RPMI7951 (cell line): ENCODE results near the gene ERAP2. TPM values are rescaled to one million over a fixed set of nuclear protein-coding genes. Genes with fewer than 3 reads are reported as not detected.
A peak's percentile ranks its signal among the peaks of the same experiment; 100 is the strongest.

Experiments
- DNase-seq: peaks from one replicate; pipeline ENCODE4 v3.0.0-alpha.2; 2012; ENCODE audit warnings: low read depth
- total RNA-seq: library from RNA; depleted of rRNA; stranded (reverse); fragments of >200 nt; shearing (Covaris generic); gene quantifications from 2 replicates; pipeline ENCODE4 v1.2.3, GENCODE V29; 2014; rRNA removed

Gene ERAP2
- total RNA-seq, 1 experiment from 2014 or later, result 159 TPM

- no peak for DNase-seq
Measured at GRCh38 chr5:96966801-96967200, 90.5 kb downstream of the ERAP2 start.

DNA sequence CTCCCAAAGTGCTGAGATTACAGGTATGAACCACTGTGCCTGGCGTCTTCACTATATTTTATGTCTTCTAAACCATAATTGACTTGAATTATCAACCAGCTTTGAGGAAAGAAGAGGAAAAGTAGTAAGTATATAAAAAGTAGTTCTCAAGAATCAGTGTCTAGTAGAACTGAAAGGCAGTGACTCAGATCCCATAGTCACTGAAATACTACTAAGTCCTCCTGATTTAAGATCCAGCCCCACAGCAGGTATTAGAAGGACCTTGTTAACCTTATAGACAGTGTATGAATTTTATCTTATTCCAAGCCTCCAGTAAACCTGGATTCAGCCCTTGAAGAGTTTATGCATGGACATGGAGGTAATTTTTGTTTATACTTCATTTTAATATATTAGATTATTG, 91.1 kb downstream of the ERAP2 start:
- peak; percentile 4 for DNase-seq

- DNase-seq, result peak; percentile 78
Measured at GRCh38 chr5:96968074-96968473, 91.8 kb downstream of the ERAP2 start.

DNA sequence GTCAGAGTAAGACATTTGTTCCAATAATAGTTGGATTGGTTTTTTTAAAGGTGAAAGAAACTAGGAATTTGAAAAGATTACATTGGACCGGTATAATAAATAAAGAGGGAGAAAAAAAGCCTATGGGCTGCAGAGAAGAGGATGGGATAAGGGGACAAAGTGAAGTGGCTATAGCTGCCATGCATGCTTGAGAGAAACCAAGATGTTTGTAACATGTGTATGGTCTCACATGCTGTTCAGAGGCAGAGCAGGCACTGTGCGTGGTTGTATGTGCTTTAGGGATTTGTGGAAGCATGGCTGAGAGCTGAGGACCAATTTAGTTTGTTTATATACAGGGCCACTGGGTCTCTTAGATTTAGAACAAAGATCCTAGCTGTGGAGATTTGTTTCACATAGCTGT, 92.3 kb downstream of the ERAP2 start:
- DNase-seq, result peak; percentile 11

Other genes starting within 250 kb of the ERAP2 start
- gene CAST, start 214.1 kb upstream of the ERAP2 start, total RNA-seq, result 102 and 134 TPM in 2 replicates
- 29.9 and 32.7 TPM in 2 replicates for gene ERAP1, start 68.6 kb upstream of the ERAP2 start, total RNA-seq
- 17.3 and 22.3 TPM in 2 replicates for gene LNPEP, start 59.6 kb downstream of the ERAP2 start, total RNA-seq